H1 (cell line): ENCODE measurements around the gene VIT. TPM values are rescaled to one million over a fixed set of nuclear protein-coding genes. Genes with fewer than 3 reads are reported as not detected.

Source experiments
- CTCF ChIA-PET: fragments of 300-600 bp; sonication (Branson Sonifier 250); formaldehyde crosslinking; loops from one replicate; lab custom pipeline; 2021; ENCODE audit not compliant: partially characterized antibody; lab: Charles Lee
- POLR2A ChIA-PET: fragments of 300-600 bp; sonication (Branson Sonifier 250); formaldehyde crosslinking; loops from one replicate; lab custom pipeline; 2021; ENCODE audit warnings: inconsistent platforms; ENCODE audit not compliant: partially characterized antibody; lab: Charles Lee
- DNase-seq, 2 experiments: peaks; one replicate each; pipeline versions ENCODE4 v3.0.0 to v3.0.0-alpha.2; 2010 to 2022; ENCODE audit warnings: low spot score in 2 of 2, low read depth in 1 of 2, mixed read lengths in 1 of 2
- FAIRE-seq: peaks from 2 replicates; lab custom pipeline; 2011; peaks lifted over from hg19 to GRCh38; lab: Jason Lieb, UNC
- H2AFZ ChIP-seq: 2 replicates; pipeline ENCODE4 v1.8.1; 2012; ENCODE audit warnings: low read length, inconsistent platforms
- H2AK5ac ChIP-seq: 2 replicates; pipeline ENCODE4 v1.6.1; 2013; ENCODE audit warnings: low read depth, low read length
- H2BK120ac ChIP-seq: replicated peaks from 2 replicates; pipeline ENCODE3; 2013; ENCODE audit warnings: low read depth, low read length, inconsistent platforms
- H2BK12ac ChIP-seq: 2 replicates; pipeline ENCODE4 v1.6.1; 2013; ENCODE audit warnings: low read depth, low read length
- H2BK15ac ChIP-seq: 2 replicates; pipeline ENCODE4 v1.6.1; 2013; ENCODE audit warnings: low read length
- H2BK20ac ChIP-seq: 2 replicates; pipeline ENCODE4 v1.6.1; 2013; ENCODE audit warnings: low read length
- H2BK5ac ChIP-seq: 2 replicates; pipeline ENCODE4 v1.6.1; 2013; ENCODE audit warnings: low read depth, low read length
- H3K14ac ChIP-seq: 2 replicates; pipeline ENCODE4 v1.6.1; 2013; ENCODE audit warnings: inconsistent platforms; ENCODE audit not compliant: insufficient read length
- H3K18ac ChIP-seq: 2 replicates; pipeline ENCODE4 v1.6.1; 2013; ENCODE audit warnings: low read length; ENCODE audit errors: extremely low read depth
- H3K23ac ChIP-seq: 2 replicates; pipeline ENCODE4 v1.6.1; 2013; ENCODE audit warnings: inconsistent platforms; ENCODE audit not compliant: insufficient read length
- H3K23me2 ChIP-seq: 2 replicates; pipeline ENCODE4 v1.6.1; 2013; ENCODE audit warnings: low read depth, low read length
- H3K27ac ChIP-seq: 2 replicates; pipeline ENCODE4 v1.6.1; 2011; ENCODE audit warnings: low read depth, low read length, inconsistent platforms
- H3K27me3 ChIP-seq, 4 experiments: replicated peaks in 1 of 4; 1 replicate in 1 of 4; 2 replicates in 3 of 4; pipeline versions ENCODE4 v1.6.1 to v1.8.1; 2011 to 2013; ENCODE audit warnings: low read length in 3 of 4, mild to moderate bottlenecking in 3 of 4, inconsistent platforms in 2 of 4, mixed read lengths in 2 of 4, moderate library complexity in 1 of 4; ENCODE audit not compliant: control insufficient read depth in 3 of 4, insufficient read depth in 3 of 4; ENCODE audit errors: extremely low read depth in 1 of 4
- H3K36me3 ChIP-seq, 4 experiments: 2 replicates each; pipeline versions ENCODE4 v1.6.1 to v1.8.1; 2011 to 2013; ENCODE audit warnings: mild to moderate bottlenecking in 4 of 4, low read length in 3 of 4, moderate library complexity in 2 of 4, control low read depth in 1 of 4, inconsistent platforms in 1 of 4; ENCODE audit not compliant: insufficient read depth in 4 of 4, control insufficient read depth in 2 of 4
- H3K4ac ChIP-seq: replicated peaks from 2 replicates; pipeline ENCODE3; 2013; ENCODE audit warnings: low read length, low read depth, mixed read lengths, inconsistent platforms; ENCODE audit not compliant: insufficient read length
- H3K4me1 ChIP-seq, 4 experiments: replicated peaks in 1 of 4; 1 replicate in 1 of 4; 2 replicates in 3 of 4; pipeline versions ENCODE4 v1.6.1 to v1.8.1; 2011 to 2013; ENCODE audit warnings: low read length in 3 of 4, inconsistent platforms in 2 of 4, mixed read lengths in 1 of 4; ENCODE audit not compliant: insufficient read depth in 4 of 4, control insufficient read depth in 3 of 4
- H3K4me2 ChIP-seq, 2 experiments: 2 replicates each; pipeline versions ENCODE4 v1.6.1 to v1.8.1; 2011 to 2013; ENCODE audit warnings: low read depth in 2 of 2, low read length in 2 of 2, control low read depth in 1 of 2, inconsistent platforms in 1 of 2, mild to moderate bottlenecking in 1 of 2; ENCODE audit not compliant: insufficient read depth in 1 of 2
- H3K4me3 ChIP-seq, 4 experiments: fragments of 200-600, 300-600 bp in 1 of 4; sonication (generic), shearing (Covaris generic), sonication (Bioruptor Twin) in 1 of 4; 2 replicates each; pipeline versions ENCODE4 v1.5.1 to v1.8.1; 2011 to 2016; ENCODE audit warnings: low read length in 4 of 4, low read depth in 3 of 4, control low read depth in 2 of 4, inconsistent platforms in 2 of 4, mild to moderate bottlenecking in 2 of 4, mixed read lengths in 1 of 4, moderate library complexity in 1 of 4; ENCODE audit not compliant: insufficient read depth in 2 of 4; ENCODE audit errors: extremely low read depth in 1 of 4
- H3K56ac ChIP-seq: replicated peaks from 2 replicates; pipeline ENCODE3; 2013; ENCODE audit warnings: low read depth, mild to moderate bottlenecking, mixed read lengths, low read length, inconsistent platforms; ENCODE audit not compliant: insufficient read length
- H3K79me1 ChIP-seq: 2 replicates; pipeline ENCODE4 v1.6.1; 2013; ENCODE audit warnings: low read depth, low read length, control low read depth
- H3K79me2 ChIP-seq, 2 experiments: 2 replicates each; pipeline versions ENCODE4 v1.6.1 to v1.8.1; 2012 to 2013; ENCODE audit warnings: low read length in 2 of 2, mild to moderate bottlenecking in 2 of 2, inconsistent platforms in 1 of 2; ENCODE audit not compliant: insufficient read depth in 2 of 2, control insufficient read depth in 1 of 2
- H3K9ac ChIP-seq, 4 experiments: replicated peaks in 1 of 4; 1 replicate in 1 of 4; 2 replicates in 3 of 4; pipeline versions ENCODE4 v1.6.1 to v1.8.1; 2011 to 2013; ENCODE audit warnings: low read depth in 3 of 4, low read length in 3 of 4, control low read depth in 2 of 4, mild to moderate bottlenecking in 2 of 4, moderate library complexity in 2 of 4, inconsistent platforms in 1 of 4; ENCODE audit errors: extremely low read depth in 1 of 4
- H3K9me3 ChIP-seq, 2 experiments: 2 replicates each; pipeline versions ENCODE4 v1.6.1 to v1.8.1; 2012 to 2013; ENCODE audit warnings: mild to moderate bottlenecking in 2 of 2, moderate library complexity in 2 of 2, control low read depth in 1 of 2, inconsistent platforms in 1 of 2, low read depth in 1 of 2, low read length in 1 of 2, mixed read lengths in 1 of 2; ENCODE audit not compliant: insufficient read depth in 2 of 2
- H4K20me1 ChIP-seq, 2 experiments: replicated peaks in 1 of 2; 2 replicates each; pipeline versions ENCODE3 to v1.8.1; 2011 to 2013; ENCODE audit warnings: inconsistent platforms in 2 of 2, low read length in 2 of 2, mild to moderate bottlenecking in 1 of 2; ENCODE audit not compliant: insufficient read depth in 2 of 2, control insufficient read depth in 1 of 2
- H4K5ac ChIP-seq: 2 replicates; pipeline ENCODE4 v1.6.1; 2013; ENCODE audit warnings: low read length, low read depth, mixed read lengths, inconsistent platforms; ENCODE audit not compliant: insufficient read length
- H4K8ac ChIP-seq: 2 replicates; pipeline ENCODE4 v1.8.0; 2013; ENCODE audit warnings: mild to moderate bottlenecking, moderate library complexity, low read length, inconsistent platforms; ENCODE audit not compliant: insufficient read depth; ENCODE audit errors: extremely low read depth
- H4K91ac ChIP-seq: replicated peaks from 2 replicates; pipeline ENCODE3; 2013; ENCODE audit warnings: low read length, mixed read lengths, inconsistent platforms; ENCODE audit not compliant: insufficient read length
- E2F6 ChIP-seq: IDR thresholded peaks from 2 replicates; pipeline ENCODE4 v1.6.1; 2012; ENCODE audit warnings: inconsistent platforms
- RNF2 ChIP-seq: fragments of 200-900, 300-1000 bp; sonication (generic); IDR thresholded peaks from 2 replicates; pipeline ENCODE4 v1.7.1; 2016; ENCODE audit warnings: borderline replicate concordance, low read depth, mild to moderate bottlenecking, antibody characterized with exemption, low read length; ENCODE audit not compliant: poor library complexity, severe bottlenecking; ENCODE audit errors: missing control alignments
- TBP ChIP-seq: IDR thresholded peaks from 2 replicates; pipeline ENCODE4 v1.6.1; 2011; ENCODE audit warnings: low read depth, low read length, improper control_type of control experiment
- WGBS, 2 experiments: shearing (Covaris generic) in 1 of 2; methylation state at CpG; one replicate each; pipeline versions ENCODE4 v1.1.6 to v1.1.7; 2013 to 2015; ENCODE audit warnings: low lambda C conversion rate in 2 of 2, mixed read lengths in 2 of 2, inconsistent platforms in 1 of 2, low coverage in 1 of 2, missing lambda C conversion rate in 1 of 2; ENCODE audit not compliant: insufficient replicate concordance in 2 of 2, insufficient coverage in 1 of 2, insufficient read length in 1 of 2; ENCODE audit errors: extremely low coverage in 1 of 2, missing lambda C conversion rate in 1 of 2; 5-methylcytosine and 5-hydroxymethylcytosine counted together
- polyA plus RNA-seq, 7 experiments: library from polyadenylated mRNA; depleted of rRNA in 3 of 7; stranded (reverse) in 5 of 7; unstranded in 2 of 7; fragments of >200 nt in 5 of 7; fragments of 200-250 nt in 2 of 7; gene quantifications; 1 replicate in 5 of 7; 2 replicates in 1 of 7; 4 replicates in 1 of 7; pipeline versions ENCODE4 v1.2.1 to v1.2.3, GENCODE V29; 2011 to 2013; ENCODE audit warnings: missing spikeins in 2 of 7, mixed read lengths in 2 of 7
- total RNA-seq: library from RNA; stranded (reverse); fragmentation: NEBNext Ultra II Directional; extraction: Animal tissue kit (Norgen Biotek cat#: 25700); gene quantifications from 2 replicates; pipeline ENCODE4 v1.2.1, GENCODE V29; 2021

The VIT gene
- total and polyA plus RNA-seq, 2 of the 8 experiments (the other 6 are each of a cell fraction or from before 2014, with no cell fraction given): 0.03 TPM; not detected in 1

GRCh38 chr2:36680012-36680411, 16.5 kb upstream of the VIT start:
- no peaks in the 10 kb centered on the region for H4K20me1 ChIP-seq
- peaks cover 0 to 3% (median 1%) of the 10 kb centered on the region in 4 experiments; a peak in 2 of 7 replicates for H3K4me1 ChIP-seq
- H2BK120ac ChIP-seq: no peak overlapping the region
- no peak overlapping the region for H2BK20ac ChIP-seq
- no peak overlapping the region for H3K18ac ChIP-seq
- H2BK15ac ChIP-seq: no peak overlapping the region
- H4K91ac ChIP-seq: no peak overlapping the region
- H2BK5ac ChIP-seq: no peak overlapping the region
- H3K79me2 ChIP-seq: no peaks in the 10 kb centered on the region
- H3K23me2 ChIP-seq: no peaks in the 10 kb centered on the region
- H3K4me2 ChIP-seq: no peak overlapping the region
- H3K4me3 ChIP-seq: no peak overlapping the region
- no peak overlapping the region for H2AK5ac ChIP-seq
- no peak for FAIRE-seq
- no peak for DNase-seq
- H3K56ac ChIP-seq: no peak overlapping the region
- no peak overlapping the region for H3K4ac ChIP-seq
- no peaks in the 10 kb centered on the region for H3K27me3 ChIP-seq
- ChIA-PET POLR2A (no interaction called here), CTCF (interaction anchor here (0.7 to 1.9 kb wide), 6 partner anchors 8 to 150 kb away, joined by 3 to 9 read pairs (median 3); no protein-coding TSS in a partner anchor)
- no peak overlapping the region for H4K8ac ChIP-seq
- no peak overlapping the region for H2BK12ac ChIP-seq
- no peaks in the 10 kb centered on the region for H3K79me1 ChIP-seq
- no peaks in the 10 kb centered on the region for H3K9me3 ChIP-seq
- H3K23ac ChIP-seq: no peak overlapping the region
- no peak overlapping the region for H3K9ac ChIP-seq
- no peak overlapping the region for H2AFZ ChIP-seq
- H4K5ac ChIP-seq: no peak overlapping the region
- no peak overlapping the region for H3K14ac ChIP-seq
- no peaks in the 10 kb centered on the region for H3K36me3 ChIP-seq
- TF ChIP-seq RNF2: no peak
- TF ChIP-seq E2F6: no peak
- no peak for TF ChIP-seq TBP
- WGBS, 2 experiments: 98% methylated on average over 2 of the region's 2 CpGs; no CpG with 5 or more reads in 1 of the 2 experiments
- H3K27ac ChIP-seq: no peak overlapping the region
